Measurements from ENCODE around the gene ENTPD3.

The ENTPD3 gene

DNA sequence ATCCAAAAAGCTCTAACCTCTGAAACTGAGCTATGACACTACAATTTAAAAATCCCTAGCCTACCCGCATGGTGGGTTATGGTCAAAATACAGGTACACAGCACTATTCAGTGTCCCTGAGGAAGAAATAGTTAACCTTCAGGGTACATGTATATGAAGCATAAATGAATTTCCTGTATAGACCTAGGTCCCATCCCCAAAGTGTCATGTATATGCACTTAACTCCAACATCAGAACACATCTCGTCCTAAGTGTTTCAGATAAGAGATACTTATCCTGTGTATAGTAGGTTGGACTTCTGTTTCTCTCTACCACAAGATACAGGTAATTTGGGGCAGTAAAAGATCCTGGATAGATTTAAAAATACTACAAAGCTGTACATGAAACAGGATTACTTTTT, 76.6 kb downstream of the ENTPD3 start:
- DNase-seq = no peak

DNA sequence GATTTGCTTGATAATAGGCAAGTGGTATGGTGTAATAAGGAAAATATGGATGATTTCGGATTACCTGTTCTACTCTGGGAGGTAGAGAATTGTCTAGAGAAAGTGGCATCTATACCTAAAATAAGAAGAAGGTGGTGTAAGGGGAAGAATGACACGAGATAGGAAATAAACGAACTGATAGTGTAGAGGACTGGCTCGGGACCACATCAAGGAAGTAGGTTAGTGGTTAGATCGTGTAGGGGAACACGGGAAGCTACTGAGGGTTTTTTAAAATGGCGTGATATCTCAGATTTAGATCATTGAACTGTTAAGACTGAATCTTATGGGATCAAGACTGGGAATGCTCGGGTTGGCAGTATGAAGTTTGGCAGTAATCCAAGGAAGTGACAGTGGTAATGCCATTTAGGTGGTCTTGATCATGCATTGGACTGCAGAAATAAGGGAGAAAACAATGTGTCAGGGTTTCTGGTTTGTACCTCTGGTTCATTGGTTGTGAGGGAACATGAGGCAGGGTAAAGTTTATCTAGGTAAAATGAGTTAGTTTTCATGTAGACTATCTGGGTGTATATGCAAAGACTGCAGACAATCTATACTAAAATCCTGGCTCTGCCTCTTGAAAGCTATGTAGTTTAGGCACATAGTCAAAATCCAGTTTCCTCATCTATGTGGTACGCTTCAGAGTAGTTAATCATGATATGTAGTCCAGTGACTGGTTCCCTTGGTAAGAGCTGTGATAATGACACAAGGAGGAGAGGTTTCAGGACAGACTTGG, 77.5 kb downstream of the ENTPD3 start:
- no peak for DNase-seq

GRCh38 chr3:40465111-40465407, 78.1 kb downstream of the ENTPD3 start:
- DNase-seq = no peak

GRCh38 chr3:40465456-40465855, 78.5 kb downstream of the ENTPD3 start:
- no peak for DNase-seq

GRCh38 chr3:40468018-40468417, 81.0 kb downstream of the ENTPD3 start:
- no peak for DNase-seq

DNA sequence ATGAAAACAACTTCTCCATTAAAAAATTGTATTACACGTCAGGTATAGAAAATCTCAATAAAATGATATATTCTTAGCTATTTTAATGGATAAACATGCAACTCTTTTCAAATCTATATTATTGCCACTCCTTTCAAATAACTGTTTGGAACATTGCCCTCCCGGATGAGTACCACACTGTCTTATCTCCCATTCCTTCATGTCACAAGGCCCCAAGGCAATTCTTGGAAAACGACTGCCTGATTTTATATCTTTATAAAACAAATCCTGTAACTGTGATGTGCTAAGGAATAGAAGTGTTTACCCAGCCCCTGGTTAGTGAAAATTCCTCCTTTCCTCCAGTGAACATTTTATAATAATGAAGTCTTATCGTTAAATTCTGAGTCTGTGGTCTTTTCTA, 83.7 kb downstream of the ENTPD3 start:
- no peak for DNase-seq

- peak; percentile 60 for DNase-seq
These were observed 89.8 kb downstream of the ENTPD3 start, which contains the start of gene ZNF619 for GRCh38 chr3:40476478-40477470. Gene ZNF619, plus strand, starts transcription at chr3:40477122. Its CDS starts 858 bp downstream, at chr3:40477980.

DNA sequence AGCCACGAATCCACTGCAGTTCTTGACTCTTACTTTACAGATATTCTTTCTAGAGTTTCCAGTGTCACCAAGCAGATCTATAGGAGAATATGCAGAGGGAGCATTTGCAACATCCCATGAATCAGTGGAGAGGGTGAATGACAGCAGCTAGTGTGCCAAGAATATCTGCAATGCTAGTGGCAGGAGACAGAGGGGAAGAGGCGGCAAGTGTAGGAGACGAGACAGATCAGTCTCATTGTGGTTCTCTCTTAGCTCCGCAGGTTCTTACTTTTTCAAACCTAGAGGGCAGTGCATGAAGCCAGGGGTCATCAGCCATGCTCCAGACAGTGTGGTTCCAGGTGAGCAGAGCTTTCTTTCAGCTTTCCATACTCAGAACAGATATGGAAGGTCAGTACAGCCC, 90.7 kb downstream of the ENTPD3 start:
- no peak for DNase-seq

Data from activated CD4-positive, alpha-beta T cell treated with anti-CD3 and anti-CD28 coated beads for 48 hours (primary cell).